ENCODE measurements around the gene CAD.

Gene CAD

GRCh38 chr2:27199241-27199640 is 17.9 kb upstream of the CAD start:
- peak; percentile 42 for DNase-seq

DNA sequence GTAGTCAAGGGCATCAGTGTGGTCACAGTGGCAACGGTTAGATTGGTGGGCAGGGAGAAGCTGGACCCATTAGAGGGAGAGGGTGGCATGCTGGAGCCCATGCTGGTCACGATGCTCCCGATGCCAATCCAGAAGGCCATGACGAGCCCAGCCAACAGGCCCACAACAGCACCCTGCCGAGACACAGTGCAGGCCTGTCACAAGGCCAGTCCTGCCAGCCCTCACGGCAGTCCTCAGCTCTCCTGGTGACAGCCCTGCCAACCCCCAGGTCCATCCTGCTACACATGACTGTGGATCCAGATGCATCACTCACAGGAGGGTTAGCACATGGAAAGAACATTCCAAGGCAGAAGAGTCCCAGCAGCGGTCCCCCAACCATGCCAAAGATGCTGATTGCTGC is 15.5 kb upstream of the CAD start:
- no peak for DNase-seq

DNA sequence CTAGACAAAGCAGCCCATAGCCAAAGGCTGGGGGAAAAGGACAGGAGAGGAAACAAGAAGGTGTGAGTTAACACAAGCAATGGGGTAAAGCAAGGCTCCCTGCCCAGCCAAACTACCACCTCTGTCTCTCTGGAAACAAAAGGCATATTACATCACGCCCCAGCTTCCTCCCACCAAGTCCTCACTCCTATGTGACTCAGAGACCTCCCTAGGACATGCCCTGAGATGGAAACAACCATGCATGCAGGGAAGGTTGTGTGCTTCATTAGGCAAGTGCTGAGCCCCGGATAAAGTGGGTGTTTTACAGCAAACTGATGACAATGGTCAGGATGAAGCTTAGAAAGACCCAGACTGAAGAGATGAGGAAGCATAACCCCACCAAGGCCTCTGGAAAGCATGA is 14.3 kb upstream of the CAD start:
- DNase-seq = no peak

DNA sequence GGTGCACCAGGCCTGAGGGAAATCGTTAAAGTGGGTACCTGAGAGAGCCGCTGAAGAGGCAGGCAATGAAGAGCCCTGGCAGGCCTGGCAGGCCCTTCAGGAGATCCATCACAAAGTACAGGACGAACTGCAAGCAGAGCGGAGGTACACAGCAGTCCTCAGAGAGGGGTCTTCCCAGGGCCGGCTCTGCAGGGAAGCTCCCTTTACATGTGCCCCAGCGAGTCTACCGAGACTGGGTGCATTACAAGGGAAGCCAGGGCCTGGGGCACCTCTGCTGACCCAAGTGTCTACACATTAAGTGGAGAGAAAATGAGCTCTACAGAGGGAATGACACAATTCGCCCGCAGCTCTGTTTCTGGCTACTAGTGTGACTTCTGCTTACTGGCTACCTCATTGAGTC is 13.4 kb upstream of the CAD start:
- DNase-seq = no peak

GRCh38 chr2:27204566-27204965 is 12.6 kb upstream of the CAD start:
- DNase-seq = no peak

DNA sequence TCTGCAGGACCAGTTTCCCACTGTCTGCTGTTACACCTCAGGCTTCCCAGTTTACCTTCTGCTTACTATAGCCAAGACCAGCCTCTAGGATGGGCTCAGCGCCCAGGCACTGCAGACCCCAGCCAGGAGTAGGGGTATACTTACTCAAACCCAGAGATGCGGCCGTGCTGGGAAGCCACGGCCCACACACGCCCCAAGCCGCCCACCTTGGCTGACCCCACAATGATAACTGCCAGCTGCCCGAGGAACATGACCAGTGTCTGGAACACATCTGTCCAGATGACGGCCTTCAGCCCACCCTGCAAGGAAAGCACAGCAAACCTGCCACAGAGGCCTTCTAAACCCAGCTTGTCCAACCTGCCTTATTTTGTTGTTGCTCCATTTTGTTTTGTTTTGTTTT is 12.0 kb upstream of the CAD start:
- no peak for DNase-seq

DNA sequence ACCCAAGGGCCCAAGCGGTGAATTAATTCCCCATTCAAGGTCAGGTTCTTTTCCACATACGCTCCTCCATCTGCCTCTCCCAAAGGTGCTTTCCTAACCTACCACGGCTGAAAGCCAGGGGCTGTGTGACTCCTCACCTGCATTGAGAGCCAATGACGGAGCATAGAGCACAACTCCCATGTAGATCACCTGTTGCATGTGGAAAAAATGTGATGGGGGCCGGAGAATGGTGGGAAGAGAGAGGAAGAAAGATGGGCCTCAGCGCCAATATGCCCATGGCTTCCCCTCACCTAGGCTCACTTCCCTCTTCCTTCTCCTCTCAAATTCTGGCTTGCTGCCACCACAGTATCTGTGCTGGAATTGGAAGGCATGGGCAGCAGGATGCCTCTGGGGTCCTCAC is 10.8 kb upstream of the CAD start:
- DNase-seq = no peak

DNA sequence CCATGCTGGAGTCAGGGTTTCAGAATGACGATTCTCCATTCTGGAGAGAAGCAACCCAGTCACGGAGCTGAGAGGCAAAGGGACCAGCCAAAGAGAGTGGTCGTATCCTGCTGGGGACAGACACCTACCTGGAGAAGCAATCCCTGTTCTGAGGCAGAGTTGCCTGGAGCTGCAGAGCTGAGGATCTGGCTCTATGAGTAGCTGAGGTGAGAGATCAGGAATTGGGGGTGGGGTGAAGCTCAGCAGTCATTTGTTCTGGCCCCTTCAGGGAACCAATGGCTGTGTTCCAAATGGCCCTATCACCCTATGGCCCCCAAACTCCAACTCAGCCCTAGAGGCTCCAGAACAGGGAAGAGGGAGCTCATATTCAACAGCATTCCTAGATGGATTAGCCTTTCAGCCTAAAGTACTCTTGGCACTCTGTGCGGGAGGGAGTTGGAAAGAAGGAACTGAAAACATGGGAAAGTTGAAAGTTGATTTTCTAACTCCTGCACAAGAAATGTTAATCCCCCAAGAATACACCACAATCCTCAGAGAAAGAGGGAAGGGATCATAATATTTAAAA is 8.6 kb upstream of the CAD start:
- DNase-seq = no peak

- peak; percentile 75 for DNase-seq
Measured at GRCh38 chr2:27209621-27210401, 7.4 kb upstream of the CAD start.

DNA sequence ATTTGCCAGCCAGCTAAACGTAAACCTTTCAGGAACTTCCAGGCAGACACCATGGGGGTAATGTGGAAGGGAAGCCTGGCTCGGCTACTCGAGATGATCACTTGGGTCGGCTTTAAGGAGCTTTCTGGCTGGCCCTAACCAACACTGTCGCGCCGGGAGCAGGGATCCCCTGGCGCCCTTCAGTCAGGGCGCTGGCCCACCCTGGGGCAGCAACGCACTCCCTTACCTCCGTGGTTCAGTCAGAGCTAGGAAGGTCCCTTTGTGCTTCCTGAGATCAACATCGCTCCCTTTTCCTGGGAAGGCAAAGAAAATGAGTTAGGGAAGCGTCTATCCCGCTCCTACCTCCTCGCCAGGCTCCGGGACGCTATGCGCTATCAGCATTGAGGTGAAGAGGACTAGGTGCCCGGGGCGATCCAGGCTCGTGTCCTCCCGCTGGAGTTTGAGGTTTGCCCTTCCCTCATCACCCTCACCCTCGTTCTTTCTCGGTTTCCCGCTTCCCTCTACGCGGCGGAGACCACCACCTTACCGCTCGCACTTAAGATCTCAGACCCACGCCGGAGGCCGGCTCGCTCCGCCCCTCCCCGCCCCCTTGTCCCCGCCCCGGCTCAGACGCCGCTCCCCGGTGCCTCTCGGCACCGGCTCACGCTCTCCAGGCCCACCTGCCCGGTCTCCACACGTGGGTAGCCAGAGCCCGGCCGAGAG is 5.8 kb upstream of the CAD start:
- no peak for DNase-seq

GRCh38 chr2:27211943-27212625 is 5.1 kb upstream of the CAD start, which contains the start of the genes ATRAID and SLC5A6:
TSS of gene ATRAID (plus strand) at chr2:27212041. CDS start at chr2:27212369, 328 bp downstream.
TSS of gene SLC5A6 (minus strand) at chr2:27212268. CDS start at chr2:27207650, 4,618 bp downstream.
- DNase-seq = peak; percentile 95

DNA sequence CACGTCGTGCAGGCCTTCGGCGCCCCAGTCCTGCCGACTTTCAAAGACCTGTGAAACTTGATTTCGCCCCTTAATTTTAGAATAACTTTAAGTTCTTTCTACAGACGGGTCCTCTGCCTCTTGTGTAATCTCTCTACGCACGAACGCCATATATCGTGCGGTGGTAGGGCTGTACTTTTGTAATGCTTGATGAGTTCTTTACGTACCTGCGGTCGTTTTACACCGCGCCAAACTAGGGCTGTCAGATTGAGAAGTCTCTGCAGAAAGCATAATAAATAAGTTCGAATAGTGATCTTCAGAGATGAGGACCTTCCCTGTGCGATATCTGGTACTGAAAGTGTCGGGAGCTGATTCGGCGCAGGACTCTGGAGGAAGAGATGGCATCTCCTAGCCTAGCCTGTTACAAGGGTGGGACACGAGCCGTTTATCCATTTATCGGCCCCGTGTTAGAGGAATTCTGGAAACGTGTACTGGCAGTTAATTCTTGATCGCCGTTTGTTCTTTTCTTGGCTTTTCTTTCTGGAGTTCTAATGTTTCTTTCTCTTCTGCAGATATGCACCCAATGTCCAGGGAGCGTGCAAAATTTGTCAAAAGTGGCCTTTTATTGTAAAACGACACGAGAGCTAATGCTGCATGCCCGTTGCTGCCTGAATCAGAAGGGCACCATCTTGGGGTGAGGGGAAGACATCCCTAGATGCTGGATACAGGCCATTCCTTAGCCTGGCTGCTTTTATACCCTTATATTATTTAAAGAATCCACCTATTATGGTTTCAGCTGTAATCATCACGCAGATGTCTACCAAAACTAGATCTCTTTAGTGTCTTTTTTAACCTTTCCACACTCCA is 4.3 kb upstream of the CAD start:
- no peak for DNase-seq

- DNase-seq = no peak
Measured at GRCh38 chr2:27214941-27215340, 2.2 kb upstream of the CAD start.

DNA sequence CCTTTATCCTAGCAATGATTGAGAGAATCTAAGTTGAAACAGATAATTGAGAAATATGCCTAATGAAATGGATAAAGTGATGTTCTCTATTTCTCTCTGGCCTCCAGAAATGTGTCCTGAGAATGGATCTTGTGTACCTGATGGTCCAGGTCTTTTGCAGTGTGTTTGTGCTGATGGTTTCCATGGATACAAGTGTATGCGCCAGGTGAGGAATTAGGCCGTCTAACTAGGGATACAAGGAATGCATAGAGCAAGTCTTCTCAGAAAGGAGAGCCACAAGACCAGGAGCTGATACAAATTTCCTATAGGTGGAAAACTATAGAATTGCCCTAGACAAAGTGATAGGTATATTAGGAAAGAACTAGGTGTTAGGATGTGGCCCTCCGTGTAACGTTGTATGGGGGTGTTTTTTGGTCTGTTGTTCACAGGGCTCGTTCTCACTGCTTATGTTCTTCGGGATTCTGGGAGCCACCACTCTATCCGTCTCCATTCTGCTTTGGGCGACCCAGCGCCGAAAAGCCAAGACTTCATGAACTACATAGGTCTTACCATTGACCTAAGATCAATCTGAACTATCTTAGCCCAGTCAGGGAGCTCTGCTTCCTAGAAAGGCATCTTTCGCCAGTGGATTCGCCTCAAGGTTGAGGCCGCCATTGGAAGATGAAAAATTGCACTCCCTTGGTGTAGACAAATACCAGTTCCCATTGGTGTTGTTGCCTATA is 592 bp upstream of the CAD start:
- DNase-seq = no peak

GRCh38 chr2:27218614-27219013 is 1.4 kb downstream of the CAD start:
- no peak for DNase-seq

DNA sequence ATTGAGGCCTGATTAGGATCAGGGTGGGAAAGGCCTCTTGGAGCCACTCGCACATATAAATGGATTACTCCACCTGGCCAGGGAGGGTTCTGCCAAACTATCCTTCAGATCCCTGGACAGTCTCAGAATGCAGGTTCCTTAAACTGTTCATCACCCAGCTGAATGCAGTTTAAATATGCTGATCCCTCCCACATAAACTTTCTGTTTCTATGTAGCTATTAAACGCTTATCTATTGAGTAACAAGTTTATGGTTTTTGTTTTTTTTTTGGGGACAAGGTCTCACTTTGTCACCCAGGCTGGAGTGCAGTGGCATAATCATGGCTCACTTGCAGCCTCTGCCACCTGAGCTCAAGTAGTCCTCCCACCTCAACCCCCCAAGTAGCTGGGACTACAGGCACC is 1.9 kb downstream of the CAD start:
- no peak for DNase-seq

- DNase-seq = no peak
Measured at GRCh38 chr2:27220091-27220490, 2.9 kb downstream of the CAD start.

- DNase-seq = no peak
Measured at GRCh38 chr2:27221166-27221565, 4.0 kb downstream of the CAD start.

GRCh38 chr2:27222407-27222806 is 5.2 kb downstream of the CAD start:
- no peak for DNase-seq

- DNase-seq = no peak
Measured at GRCh38 chr2:27223416-27223815, 6.2 kb downstream of the CAD start.

- no peak for DNase-seq
Measured at GRCh38 chr2:27225526-27225925, 8.4 kb downstream of the CAD start.

- no peak for DNase-seq
Measured at GRCh38 chr2:27227501-27227900, 10.3 kb downstream of the CAD start.
